DMS79 treated with DMSO at 0.1 percent for 48 hours (cell line): ENCODE data around the gene UBE2I.

Experiments
- DNase-seq: peaks from one replicate; lab custom pipeline; 2025; lab: John Stamatoyannopoulos, UW

Gene UBE2I

DNA sequence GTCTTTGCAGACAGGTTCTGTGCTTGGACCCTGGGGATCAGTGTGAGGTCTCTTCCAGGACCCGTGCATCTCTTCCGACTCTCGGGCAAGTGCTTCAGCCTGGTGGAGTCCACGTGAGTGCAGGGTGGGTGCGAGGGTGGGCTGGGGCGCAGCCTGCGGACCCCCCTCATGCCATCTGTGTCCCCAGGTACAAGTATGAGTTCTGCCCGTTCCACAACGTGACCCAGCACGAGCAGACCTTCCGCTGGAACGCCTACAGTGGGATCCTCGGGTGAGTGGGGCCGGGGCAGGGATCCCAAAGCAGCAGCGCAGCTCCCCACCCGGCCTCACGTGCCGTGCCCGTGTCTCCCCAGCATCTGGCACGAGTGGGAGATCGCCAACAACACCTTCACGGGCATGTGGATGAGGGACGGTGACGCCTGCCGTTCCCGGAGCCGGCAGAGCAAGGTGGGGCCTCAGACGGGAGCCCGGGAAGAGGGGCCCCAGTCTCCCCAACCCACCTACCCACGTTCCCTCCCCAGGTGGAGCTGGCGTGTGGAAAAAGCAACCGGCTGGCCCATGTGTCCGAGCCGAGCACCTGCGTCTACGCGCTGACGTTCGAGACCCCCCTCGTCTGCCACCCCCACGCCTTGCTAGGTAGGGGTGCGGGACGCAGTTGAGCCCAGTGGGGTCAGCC lies 52.4 kb downstream of the UBE2I start:
- no peak for DNase-seq

DNA sequence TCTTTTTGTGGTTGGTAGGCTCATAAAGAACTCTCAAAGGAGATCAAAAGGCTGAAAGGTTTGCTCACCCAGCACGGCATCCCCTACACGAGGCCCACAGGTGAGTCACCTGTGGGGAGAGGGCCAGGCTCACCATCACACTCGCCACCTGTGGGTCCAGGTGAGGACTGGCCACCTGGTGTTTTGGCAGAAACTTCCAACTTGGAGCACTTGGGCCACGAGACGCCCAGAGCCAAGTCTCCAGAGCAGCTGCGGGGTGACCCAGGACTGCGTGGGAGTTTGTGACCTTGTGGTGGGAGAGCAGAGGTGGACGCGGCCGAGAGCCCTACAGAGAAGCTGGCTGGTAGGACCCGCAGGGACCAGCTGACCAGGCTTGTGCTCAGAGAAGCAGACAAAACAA lies 53.4 kb downstream of the UBE2I start:
- DNase-seq: no peak

DNA sequence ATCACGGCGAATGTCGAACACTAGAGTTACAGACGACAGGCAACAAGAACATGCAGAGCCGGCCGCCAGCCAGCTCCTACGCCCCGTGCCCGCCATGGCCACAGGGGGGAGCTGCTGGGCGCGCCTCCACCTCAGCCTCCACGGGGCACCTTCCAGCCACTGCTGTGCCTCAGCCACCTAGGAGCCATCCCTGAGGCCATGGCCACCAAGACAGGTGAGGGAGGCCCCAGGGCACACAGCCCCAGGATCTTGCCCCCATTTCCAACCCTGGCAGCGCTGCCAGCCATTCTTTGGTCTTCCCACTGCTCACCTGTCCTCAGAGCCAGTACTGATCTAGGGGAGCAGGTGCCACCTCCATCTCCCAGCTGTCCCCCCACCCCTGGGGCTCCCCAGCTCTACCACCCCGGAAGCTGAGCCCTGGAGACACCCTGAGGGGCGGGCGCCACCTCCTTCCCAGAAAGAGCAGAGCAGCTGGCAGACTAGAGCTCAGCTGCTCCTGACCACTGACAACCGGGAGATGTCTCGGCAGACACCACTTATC lies 54.1 kb downstream of the UBE2I start:
- no peak for DNase-seq

DNA sequence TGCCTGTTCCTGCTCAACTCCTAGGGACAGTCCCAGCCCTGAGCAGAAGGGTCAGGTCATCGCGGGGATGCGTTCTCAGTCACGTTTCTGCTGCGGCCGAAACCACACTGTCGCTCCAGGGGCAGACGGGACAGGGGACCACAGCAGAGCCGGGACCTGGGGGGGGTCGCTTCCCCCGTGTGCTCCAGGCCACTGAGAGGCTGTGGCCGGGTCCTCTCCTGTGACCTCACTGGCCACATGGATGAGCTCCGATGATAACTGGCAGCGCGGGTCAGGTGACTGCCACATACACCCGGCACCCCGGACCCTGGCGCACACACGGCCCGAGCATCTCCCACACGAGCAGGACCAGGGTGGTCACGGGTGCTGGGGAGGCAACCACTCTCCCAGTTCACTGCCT lies 55.1 kb downstream of the UBE2I start:
- no peak for DNase-seq

DNA sequence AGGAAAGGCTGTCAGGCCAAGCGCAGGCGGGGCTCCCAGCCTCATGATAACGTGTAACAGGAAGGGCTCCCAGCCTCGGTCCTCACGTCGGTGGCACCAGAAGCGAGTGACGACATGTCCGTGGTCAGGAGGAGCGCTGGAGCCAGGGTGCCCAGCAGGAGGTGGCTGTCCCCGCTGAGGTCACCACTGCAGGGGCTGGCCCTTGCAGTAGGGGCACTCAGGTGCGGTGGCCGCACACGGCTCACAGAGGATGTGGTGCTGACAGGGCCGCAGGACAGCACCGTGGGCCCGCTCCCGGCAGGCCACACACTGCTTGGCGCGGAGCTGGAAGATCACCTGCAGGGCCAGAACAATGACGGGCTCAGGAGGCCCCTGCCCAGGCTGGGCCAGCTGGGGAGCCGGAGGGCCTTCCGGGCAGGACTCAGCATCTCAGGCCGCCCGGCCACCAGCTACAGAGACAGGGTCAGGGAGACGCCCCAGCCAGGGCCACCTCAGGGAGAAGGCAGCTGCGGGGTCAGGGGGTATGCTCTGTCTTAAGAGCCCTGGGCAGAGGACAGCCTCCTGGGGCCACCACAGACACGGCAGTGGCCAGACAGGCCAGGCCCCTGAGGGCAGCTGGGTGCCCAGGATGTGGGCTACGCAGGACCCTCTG lies 56.8 kb downstream of the UBE2I start:
- no peak for DNase-seq

DNA sequence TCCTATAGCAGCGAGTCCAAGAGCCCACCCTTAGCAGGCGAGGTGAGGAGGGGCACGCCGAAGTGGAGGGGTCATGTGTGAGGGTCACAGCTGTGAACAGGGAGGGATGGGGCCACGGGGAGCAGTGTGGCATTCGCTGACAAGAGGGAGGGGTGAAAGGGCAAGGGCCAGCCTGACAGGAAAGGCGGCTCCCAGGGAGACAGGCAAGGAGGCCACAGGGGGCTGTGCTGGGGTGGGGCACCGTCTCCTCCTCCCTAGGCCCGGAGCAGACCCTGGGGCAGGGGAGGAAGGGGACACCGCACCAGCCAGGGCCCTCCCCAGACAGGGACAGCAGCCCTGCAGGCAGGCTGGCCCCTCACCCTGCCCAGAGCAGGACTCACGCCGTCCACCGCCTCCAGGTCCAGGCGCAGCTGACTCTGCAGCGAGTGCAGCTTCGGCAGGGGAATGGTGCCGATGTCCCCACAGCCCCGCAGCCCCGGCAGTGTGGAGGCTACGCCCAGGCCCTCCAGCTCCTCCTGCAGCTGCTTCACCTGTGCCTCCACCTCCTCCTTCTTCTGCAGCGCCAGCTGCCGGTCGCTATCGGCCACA lies 57.4 kb downstream of the UBE2I start:
- DNase-seq: peak; percentile 8

DNA sequence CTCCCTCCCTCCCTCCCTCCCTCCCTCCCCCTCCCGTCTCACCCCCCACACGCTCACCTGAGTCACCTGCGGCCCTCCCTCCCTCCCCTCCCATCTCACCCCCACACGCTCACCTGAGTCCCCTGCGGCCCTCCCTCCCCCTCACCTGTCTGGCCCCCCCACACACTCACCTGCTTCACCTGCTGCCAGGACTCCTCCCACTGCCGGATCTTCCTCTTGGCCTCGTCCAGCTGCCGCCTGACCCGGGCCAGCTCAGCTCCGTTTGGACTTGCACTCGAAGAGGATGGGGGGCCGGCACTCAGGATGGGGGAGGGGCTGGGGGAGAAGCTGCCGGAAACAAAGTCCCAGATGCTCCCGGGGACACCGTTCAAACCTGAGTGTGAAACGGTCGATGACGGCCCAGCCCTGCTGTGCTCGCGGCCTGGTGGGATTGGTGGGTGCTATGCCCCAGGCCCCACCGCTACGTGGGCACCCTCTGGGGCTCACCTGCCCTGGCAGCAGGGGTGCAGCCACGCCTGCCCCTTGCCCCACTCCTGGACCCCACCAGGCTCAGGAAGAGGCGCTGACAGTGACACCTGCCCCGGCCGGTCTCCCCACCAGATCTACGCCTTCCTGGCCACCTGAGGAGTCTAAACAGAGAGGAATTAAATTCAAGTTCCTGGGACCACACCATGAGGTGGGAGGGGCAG lies 58.2 kb downstream of the UBE2I start:
- DNase-seq: peak; percentile 20

DNA sequence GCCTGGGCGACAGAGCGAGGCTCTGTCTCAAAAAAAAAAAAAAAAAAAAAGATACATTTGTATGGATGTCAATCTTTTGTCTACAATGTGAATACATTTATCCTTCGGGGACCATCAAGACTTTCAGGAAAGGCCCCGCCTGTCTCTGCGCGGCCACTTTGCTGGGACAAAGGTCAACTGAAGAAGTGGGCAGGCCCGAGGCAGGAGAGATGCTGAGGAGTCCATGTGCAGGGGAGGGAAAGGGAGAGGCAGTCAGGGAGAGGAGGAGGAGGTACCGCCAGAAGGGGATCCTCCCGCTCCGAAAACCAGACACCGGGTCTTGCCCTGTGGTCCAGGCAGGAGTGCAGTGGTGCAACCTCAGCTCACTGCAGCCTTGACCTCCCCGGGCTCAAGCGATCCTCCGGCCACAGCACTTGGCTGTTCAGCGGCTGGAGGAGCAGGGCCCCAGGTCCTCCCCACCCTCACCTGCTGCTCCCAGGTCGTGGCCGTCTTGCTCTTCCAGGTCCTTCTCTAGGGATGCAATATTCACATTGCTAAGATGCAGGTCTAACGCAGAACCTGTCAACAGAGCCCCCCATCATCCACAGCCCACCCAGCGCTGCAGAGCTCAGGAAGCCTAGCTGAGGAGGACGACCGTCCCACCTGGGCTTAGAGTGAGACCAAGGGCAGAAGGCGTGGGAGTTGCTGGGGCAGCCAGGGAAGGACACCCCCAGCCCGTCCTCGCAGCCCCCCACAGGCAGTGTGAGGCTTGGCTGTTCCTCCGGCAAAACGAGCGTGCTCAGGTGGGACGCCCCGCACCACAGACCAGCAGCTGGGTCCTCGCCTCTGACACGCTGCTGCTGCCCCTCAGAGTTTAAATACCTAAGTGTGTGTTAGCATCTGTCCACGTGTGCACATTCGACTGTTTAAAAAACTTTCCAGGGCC lies 61.9 kb downstream of the UBE2I start:
- no peak for DNase-seq

DNA sequence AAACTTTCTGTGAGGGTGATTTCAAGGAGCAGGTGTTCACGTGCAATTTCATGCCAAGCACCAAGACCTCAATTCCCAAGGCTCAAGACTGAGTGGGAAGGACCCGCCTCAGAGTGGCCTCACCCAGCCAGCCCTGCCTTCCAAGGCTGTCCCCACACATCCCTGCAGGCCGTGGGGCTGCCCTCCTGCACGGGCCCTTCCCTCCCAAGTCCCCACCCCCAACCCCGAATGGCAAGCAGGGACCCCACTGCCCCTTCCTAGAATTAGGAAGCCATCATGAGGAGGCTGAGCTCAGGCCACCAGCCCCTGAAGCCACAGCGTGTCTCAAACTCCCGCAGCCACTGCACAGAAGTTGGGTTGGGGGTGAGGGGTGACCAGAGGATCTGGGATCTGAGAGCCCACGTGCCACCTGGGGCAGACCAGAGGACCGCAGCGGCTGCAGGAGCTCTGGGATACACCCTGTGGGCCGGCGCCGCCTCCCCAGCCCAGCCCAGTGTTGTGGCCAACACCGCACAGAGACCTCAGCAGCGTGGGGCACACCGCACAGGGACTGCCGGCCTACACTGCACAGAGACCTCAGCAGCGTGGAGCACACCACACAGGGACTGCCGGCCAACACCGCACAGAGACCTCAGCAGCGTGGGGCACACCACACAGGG lies 63.0 kb downstream of the UBE2I start:
- no peak for DNase-seq

DNA sequence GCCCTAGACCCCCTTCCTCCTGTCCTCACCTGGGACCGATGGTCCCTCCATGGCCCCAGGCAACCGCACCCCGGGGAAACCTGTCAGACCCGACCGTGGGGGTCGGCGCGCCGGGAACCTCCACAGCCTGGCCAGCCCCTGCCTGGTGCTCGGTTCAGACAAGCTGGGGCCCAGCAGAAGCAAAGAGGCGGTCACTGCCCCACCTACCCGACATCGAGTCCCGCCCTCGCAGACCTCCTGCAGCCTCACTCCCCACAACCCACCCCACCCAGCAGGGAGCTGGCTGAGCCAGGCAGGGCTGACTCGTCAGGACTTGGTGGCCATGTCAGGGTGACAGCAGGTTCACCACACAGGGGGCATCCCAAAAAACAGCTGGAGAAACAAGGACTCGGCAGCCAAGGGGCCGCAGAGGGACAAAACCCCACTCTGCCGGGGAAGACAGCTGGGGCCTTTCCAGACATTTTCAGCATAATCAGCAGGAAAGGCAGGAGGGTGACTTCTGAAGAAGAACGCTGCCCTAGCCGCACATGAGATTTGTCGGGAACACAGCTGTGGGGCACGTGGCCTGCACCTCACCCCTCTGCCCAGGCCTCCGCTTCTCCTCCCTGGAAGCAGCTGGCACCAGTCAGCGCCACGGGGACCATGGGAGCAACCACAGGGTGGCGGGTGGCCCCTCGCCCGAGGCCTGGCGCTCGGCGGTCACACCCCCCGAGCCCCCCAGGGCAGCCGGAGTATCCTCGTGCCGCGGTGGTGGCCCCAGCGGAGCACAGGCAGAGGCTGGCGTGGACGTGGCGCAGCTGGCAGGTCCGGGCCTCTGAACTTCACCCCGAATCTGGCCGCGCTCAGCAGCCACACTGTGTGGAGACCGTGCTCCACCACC lies 65.2 kb downstream of the UBE2I start:
- DNase-seq: no peak

DNA sequence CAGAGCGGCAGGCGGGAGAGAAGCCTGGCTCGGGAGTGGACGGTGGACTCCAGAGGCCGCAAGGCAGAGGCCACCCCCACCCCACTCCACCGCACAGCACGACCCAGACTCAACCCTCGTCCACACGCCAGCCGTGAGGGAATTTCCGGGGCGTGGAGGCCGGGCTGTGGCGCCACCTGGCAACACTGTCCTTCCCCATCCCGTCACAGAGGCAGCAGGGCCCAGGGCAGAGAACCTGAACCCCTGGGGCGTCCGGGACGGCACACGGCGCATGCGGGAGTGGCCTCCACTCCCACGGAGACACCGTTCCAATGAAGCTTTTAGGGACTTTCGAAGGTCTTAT lies 65.8 kb downstream of the UBE2I start:
- DNase-seq: no peak

DNA sequence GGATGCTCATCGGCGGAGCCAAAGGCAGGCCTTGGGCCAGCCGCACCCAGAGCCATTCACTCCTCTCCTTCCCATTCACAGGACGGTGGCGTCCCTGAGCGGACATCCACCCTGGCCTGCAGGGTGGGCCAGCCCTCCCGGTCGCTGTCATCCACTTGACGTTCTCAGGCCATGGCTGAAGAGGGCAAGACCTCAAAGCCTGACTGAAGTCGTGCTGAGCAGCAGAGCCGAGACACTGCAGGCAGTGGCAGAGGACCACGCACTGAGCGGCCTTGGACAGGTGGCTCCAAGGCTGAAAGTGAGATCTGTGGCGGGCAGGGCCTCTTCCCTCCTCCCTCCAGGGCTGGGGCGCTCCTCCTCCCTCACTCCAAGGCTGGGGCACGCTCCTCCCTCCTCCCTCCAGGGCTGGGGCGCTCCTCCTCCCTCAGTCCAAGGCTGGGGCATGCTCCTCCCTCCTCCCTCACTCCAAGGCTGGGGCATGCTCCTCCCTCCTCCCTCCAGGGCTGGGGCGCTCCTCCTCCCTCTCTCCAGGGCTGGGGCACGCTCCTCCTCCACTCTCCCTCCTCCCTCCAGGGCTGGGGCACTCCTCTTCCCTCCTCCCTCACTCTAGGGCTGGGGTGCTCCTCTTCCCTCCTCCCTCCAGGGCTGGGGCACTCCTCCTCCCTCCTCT lies 66.4 kb downstream of the UBE2I start:
- DNase-seq: no peak
